ENCODE results near the gene SUPT5H. TPM values are rescaled to one million over a fixed set of nuclear protein-coding genes. Genes with fewer than 3 reads are reported as not detected.
A peak's percentile ranks its signal among the peaks of the same experiment; 100 is the strongest.

Gene SUPT5H
- total and polyA plus RNA-seq, 2 of the 13 experiments (the other 11 are each of a cell fraction or from before 2014, with no cell fraction given): 48.2 to 51.7 TPM

- TF ChIP-seq TERF1 (CRISPR knock-in tag; IDR thresholded peaks at IDR 0.05): no peak
- no peak for TF ChIP-seq DZIP1 (CRISPR knock-in tag; IDR thresholded peaks at IDR 0.05)
- TF ChIP-seq ZBTB20 (CRISPR knock-in tag; IDR thresholded peaks at IDR 0.05; ENCODE audit: borderline replicate concordance, low read depth): peak; percentile 81; the same call in 1 of the 2 replicates
- TF ChIP-seq GATA4 (IDR thresholded peaks at IDR 0.05; ENCODE audit: borderline replicate concordance, low read depth): peak; percentile 69; the same call in 1 of the 2 replicates
- TF ChIP-seq ETS1 (CRISPR knock-in tag; IDR thresholded peaks at IDR 0.05): no peak
- peak; percentile 37; the same call in 1 of the 2 replicates for TF ChIP-seq ZNF333 (CRISPR knock-in tag; IDR thresholded peaks at IDR 0.05; ENCODE audit: borderline replicate concordance)
- no peak for TF ChIP-seq NCOA1 (CRISPR knock-in tag; IDR thresholded peaks at IDR 0.05)
- peak; percentile 94 for TF ChIP-seq FOXO1 (CRISPR knock-in tag; IDR thresholded peaks at IDR 0.05)
- TF ChIP-seq ZNF597 (CRISPR knock-in tag; IDR thresholded peaks at IDR 0.05): no peak
- no peak; the same call in 1 of the 2 replicates for TF ChIP-seq ZNF747 (CRISPR knock-in tag; IDR thresholded peaks at IDR 0.05; ENCODE audit: borderline replicate concordance)
- no peak for TF ChIP-seq ZBTB21 (CRISPR knock-in tag; IDR thresholded peaks at IDR 0.05)
- TF ChIP-seq KLF13 (CRISPR knock-in tag; IDR thresholded peaks at IDR 0.05): no peak
- no peak for TF ChIP-seq NPAS2 (CRISPR knock-in tag; IDR thresholded peaks at IDR 0.05; ENCODE audit: borderline replicate concordance)
- TF ChIP-seq RFX1 (IDR thresholded peaks at IDR 0.05): no peak
- TF ChIP-seq SRSF4 (IDR thresholded peaks at IDR 0.05; ENCODE audit: low read depth, low read length, poor library complexity, severe bottlenecking): no peak
- TF ChIP-seq ZNF770 (CRISPR knock-in tag; IDR thresholded peaks at IDR 0.05): peak; percentile 60; the same call in 1 of the 2 replicates
- TF ChIP-seq ZNF781 (CRISPR knock-in tag; IDR thresholded peaks at IDR 0.05; ENCODE audit: borderline replicate concordance, not compliant biosample characterization): peak; percentile 40
- TF ChIP-seq ZNF138 (CRISPR knock-in tag; IDR thresholded peaks at IDR 0.05; ENCODE audit: low read depth): no peak
- no peak for TF ChIP-seq ZNF670 (CRISPR knock-in tag; IDR thresholded peaks at IDR 0.05; ENCODE audit: borderline replicate concordance)
- peak; percentile 77 for TF ChIP-seq NCOA2 (CRISPR knock-in tag; IDR thresholded peaks at IDR 0.05)
These were observed 47.8 kb upstream of the SUPT5H start (continued) for GRCh38 chr19:39397360-39398296.
